ENCODE measurements around the gene ALDH2.

Gene ALDH2

DNA sequence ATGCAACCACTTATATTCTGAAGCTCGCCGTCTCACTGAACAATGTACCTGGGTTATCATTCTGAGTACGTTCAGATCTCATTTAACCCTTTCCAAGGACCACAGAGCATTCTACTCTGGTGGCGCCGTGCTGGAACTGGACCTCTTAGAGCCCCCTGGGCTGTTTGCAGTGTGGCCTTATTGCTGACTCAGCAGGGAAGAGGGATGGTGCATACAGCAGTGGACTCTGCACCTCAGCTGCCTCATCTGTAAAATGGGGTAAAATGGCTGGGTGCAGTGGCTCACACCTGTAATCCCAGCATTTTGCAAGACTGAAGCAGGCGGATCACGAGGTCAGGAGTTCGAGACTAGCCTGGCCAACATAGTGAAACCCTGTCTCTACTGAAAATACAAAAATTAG, 2.9 kb downstream of the ALDH2 start:
- Mint-ChIP-seq H3K27me3 (no peaks in the 10 kb centered on the region), H3K4me1 (peaks cover 56% of the 10 kb centered on the region), H3K36me3 (no peaks in the 10 kb centered on the region), H3K4me3 (no peak overlapping the region), H3K9me3 (no peaks in the 10 kb centered on the region), H3K27ac (no peak overlapping the region)
- ATAC-seq, result no peak

DNA sequence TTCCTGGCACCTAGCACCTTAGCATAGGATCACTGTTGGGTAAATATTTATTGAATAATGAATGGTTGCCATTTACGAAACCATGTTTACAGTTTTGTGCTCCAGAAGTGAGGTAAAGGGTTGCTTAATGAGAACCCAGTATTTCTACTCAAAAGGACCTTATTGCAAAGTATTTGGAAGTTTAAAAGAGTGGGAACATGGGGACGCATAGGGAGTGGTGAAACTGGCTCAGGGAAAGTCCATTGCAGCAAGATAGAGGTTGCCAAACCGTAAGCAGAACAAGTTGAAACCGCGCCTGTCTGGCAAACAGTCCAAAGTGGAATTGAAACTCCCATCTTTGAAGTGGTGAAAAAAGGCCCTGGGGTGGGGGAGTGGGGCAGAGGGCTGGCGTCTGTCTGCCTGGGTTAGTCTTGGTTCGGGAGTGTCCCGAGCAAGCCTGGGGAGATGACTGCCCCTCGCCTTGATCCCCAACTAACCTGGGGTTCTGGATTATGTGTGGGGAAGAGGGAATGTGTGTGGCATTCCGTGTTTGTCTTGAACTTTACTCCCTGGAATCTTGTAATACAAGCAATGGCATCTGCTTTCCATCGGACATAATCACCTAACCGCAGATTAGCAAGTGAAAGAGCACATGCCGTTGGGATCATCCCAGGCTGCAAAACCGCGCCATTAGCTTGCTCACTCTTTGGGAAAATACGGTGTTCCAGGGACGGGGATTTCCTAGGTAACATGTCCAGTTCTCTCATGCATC, 7.2 kb downstream of the ALDH2 start:
- no peaks in the 10 kb centered on the region for H3K36me3 Mint-ChIP-seq
- peak; percentile 76 for ATAC-seq
- H3K27me3 Mint-ChIP-seq, result no peaks in the 10 kb centered on the region
- peak overlapping the region; percentile 95 for H3K27ac Mint-ChIP-seq
- H3K4me3 Mint-ChIP-seq, result peak overlapping the region; percentile 18
- H3K4me1 Mint-ChIP-seq, result peaks cover 46% of the 10 kb centered on the region
- no peaks in the 10 kb centered on the region for H3K9me3 Mint-ChIP-seq

DNA sequence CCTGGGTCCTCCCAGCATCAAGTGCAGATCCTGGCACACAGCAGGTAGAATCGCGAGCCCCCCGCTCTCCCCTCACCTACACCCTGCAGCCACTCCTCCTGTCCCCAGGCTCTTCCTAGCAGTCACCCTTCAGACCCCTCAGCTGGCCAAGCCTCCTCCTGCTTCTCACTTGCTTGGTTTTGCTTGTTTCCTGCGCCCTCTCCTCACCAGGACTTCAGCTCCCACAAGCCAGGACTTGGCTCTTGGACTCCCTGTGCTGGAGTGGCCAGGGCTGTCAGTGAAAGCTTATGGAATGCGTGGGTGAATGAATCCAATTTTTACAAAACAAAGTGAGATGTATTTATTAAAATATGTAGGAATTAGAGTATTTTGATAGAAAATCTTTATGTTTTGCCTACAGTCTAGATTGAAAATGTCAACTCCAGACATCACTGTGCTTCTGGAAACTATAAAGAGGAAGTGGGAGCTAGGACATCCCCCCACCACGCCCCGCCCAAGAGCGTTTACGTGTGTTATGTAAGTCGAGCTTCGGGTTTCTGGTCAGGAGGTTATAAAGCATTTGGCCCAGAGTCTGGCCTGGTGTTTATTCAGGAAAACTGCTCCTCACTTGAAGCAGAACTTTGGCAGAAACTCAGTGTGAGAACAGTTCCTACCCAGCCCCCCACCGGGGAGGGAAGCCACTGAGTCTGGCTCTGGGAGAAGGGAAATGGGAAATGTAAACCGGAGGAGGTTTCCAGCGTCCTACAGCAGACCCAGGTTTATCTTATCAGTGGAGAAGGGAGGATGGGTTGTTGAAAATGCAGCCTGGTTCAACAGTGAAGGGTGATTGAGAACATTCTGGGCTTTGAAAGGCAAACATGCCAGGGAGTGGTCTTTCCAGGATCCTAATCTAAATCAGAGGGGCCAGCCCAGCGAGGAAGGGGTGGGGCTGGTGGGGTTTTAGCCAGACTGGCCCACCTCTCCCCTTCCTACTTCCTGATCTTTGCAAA, 8.8 kb downstream of the ALDH2 start:
- Mint-ChIP-seq H3K4me3 (peak overlapping the region; percentile 76), H3K9me3 (no peaks in the 10 kb centered on the region), H3K4me1 (peaks cover 46% of the 10 kb centered on the region), H3K36me3 (peaks cover 3% of the 10 kb centered on the region), H3K27me3 (no peaks in the 10 kb centered on the region), H3K27ac (peak overlapping the region; percentile 95)
- peak; percentile 87 for ATAC-seq

DNA sequence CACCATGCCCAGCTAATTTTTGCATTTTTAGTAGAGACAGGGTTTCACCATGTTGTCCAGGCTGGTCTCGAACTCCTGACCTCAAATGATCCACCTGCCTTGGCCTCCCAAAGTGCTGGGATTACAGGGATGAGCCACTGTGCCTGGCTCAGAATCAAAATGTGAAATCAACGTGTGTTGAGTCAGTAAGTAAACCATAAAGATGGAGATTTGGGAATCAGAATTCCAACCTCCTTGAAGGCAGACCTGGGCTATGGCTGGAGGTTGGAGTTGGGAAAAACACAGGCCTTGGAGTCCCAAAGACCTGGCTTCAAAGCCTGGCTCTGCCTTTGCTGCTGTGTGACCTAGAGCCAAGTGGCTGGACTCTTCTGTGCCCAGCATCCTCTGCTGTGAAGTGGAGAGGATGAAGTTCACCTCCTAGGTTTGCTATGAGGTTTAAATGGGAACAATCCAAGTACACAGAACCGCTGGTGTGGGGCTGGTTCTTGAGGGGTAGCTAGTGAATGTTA, 10.2 kb downstream of the ALDH2 start:
- peaks cover 46% of the 10 kb centered on the region for H3K4me1 Mint-ChIP-seq
- no peak overlapping the region for H3K27ac Mint-ChIP-seq
- H3K9me3 Mint-ChIP-seq, result peaks cover 2% of the 10 kb centered on the region
- H3K36me3 Mint-ChIP-seq, result peaks cover 10% of the 10 kb centered on the region
- no peak overlapping the region for H3K4me3 Mint-ChIP-seq
- H3K27me3 Mint-ChIP-seq, result no peaks in the 10 kb centered on the region
- ATAC-seq, result no peak

DNA sequence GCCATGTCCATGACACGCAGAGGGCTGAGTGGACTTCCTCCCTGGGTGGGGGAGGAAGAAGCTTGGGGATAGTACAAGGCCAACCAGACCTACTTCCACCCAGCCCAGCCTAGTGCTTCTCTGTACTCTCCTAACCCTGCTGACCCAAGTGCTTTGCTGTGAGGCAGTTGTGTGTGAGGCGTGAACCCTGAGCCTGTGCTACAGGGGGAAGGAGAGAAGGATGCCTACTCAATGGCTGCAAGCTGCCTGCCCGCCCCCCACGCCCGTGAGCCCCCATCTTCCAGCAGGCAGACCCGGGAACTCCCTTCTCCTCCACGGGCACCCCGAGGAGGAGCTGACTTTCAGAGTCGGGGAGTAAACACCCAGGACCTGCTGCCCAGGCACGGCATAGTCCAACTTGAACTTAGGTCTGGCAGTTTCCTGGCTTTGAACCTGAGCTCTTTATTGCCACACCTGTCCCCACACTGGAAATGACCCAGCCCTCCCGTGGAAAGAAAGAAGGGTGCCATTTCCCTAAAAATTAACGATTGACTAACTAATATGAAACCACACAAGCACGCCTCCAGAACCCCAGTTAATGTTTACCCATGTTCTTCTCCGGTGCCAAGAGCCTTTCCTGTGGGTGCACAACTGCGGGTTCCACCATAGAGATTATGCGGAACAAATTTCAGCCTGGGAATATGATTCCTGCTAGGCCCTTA, 10.8 kb downstream of the ALDH2 start:
- no peak for ATAC-seq
- H3K4me1 Mint-ChIP-seq, result peaks cover 46% of the 10 kb centered on the region
- no peaks in the 10 kb centered on the region for H3K27me3 Mint-ChIP-seq
- peaks cover 10% of the 10 kb centered on the region for H3K36me3 Mint-ChIP-seq
- peaks cover 2% of the 10 kb centered on the region for H3K9me3 Mint-ChIP-seq
- no peak overlapping the region for H3K27ac Mint-ChIP-seq
- no peak overlapping the region for H3K4me3 Mint-ChIP-seq

DNA sequence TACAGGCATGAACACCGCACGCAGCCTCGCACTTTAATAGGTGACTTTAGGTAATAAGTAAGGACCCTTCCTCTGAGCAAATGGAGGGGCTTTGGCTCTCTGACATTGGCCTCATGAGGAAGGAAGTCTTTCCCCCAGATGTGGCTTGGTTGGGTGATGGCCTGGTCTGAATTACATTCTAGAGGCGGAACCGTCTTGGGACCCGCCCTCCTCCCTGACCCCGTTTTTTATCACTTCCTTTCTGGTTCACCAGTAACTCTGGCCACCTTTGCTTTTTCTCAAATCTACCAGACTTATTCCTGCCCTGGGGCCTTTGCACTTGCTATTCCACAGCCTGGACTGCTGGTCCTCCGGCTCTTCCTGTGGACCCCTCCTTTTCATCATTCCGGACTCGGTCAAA, 13.4 kb downstream of the ALDH2 start:
- Mint-ChIP-seq H3K4me1 (peaks cover 21% of the 10 kb centered on the region), H3K4me3 (no peak overlapping the region), H3K27ac (no peak overlapping the region), H3K36me3 (peaks cover 14% of the 10 kb centered on the region), H3K9me3 (peaks cover 2% of the 10 kb centered on the region), H3K27me3 (no peaks in the 10 kb centered on the region)
- ATAC-seq, result no peak

DNA sequence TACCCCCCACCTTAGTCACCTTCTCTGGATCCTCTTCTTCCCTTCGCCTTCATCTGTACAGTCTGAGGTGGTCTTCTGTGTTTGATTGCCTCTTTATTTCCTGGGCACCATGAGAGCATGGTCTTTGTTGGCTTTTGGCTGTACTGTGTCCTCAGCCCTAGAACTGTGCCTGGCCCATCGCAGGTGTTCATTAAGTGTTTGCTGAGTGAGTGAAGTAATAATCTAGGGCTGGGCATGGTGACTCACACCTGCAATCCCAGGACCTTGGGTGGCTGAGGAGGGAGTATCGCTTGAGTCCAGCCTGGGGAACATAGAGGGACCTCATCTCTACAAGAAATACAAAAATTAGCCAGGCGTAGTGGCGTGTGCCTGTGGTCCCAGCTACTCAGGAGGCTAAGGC, 13.9 kb downstream of the ALDH2 start:
- ATAC-seq, result no peak
- Mint-ChIP-seq H3K4me1 (peaks cover 17% of the 10 kb centered on the region), H3K27me3 (no peaks in the 10 kb centered on the region), H3K36me3 (peaks cover 16% of the 10 kb centered on the region), H3K9me3 (peaks cover 2% of the 10 kb centered on the region), H3K27ac (no peak overlapping the region), H3K4me3 (no peak overlapping the region)

DNA sequence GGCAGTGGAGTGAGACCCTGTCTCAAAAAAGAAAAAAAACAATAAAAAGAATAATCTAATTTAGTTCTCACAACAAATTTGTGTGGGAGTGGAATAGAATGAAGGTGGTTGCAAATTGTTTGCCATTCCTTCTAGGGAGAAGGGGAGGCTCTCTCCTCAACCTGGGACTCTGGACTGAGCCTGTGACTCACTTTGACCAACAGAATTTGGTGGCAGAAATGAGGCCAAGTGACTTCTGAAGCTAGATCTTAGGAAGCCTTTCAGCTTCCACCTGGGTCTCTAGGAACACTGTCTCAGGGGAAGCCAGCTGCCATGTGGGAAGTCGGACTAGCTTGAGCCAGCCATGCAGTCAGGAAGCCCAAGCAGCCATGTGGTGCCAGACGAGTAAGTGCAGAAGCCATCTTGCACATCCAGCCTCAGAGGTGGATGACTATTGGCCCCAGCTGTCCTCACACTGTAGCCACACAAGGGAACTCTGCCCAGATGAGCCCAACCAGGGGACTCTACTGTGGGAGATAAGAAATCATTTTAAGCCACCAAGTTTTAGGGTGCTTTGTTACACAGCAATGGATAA, 14.4 kb downstream of the ALDH2 start:
- peaks cover 11% of the 10 kb centered on the region for H3K4me1 Mint-ChIP-seq
- H3K9me3 Mint-ChIP-seq, result peaks cover 2% of the 10 kb centered on the region
- no peak for ATAC-seq
- H3K4me3 Mint-ChIP-seq, result no peak overlapping the region
- no peak overlapping the region for H3K27ac Mint-ChIP-seq
- no peaks in the 10 kb centered on the region for H3K27me3 Mint-ChIP-seq
- H3K36me3 Mint-ChIP-seq, result peaks cover 16% of the 10 kb centered on the region

DNA sequence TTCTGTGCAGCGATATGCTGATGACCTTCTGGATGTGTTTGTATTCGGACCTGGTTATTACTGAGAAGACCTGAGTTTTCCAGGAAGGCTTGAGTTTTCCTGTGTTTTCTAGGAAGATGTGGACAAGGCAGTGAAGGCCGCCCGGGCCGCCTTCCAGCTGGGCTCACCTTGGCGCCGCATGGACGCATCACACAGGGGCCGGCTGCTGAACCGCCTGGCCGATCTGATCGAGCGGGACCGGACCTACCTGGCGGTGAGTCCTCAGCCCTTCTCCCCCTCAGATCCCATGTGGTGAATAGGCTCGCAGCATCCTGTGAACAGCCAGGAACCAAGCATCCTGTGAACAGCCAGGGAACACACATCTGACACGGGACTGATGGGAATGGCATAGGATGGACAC, 16.3 kb downstream of the ALDH2 start:
- peaks cover 16% of the 10 kb centered on the region for H3K36me3 Mint-ChIP-seq
- no peaks in the 10 kb centered on the region for H3K4me1 Mint-ChIP-seq
- H3K9me3 Mint-ChIP-seq, result peaks cover 2% of the 10 kb centered on the region
- H3K27ac Mint-ChIP-seq, result no peak overlapping the region
- no peaks in the 10 kb centered on the region for H3K27me3 Mint-ChIP-seq
- ATAC-seq, result peak; percentile 31
- no peak overlapping the region for H3K4me3 Mint-ChIP-seq

DNA sequence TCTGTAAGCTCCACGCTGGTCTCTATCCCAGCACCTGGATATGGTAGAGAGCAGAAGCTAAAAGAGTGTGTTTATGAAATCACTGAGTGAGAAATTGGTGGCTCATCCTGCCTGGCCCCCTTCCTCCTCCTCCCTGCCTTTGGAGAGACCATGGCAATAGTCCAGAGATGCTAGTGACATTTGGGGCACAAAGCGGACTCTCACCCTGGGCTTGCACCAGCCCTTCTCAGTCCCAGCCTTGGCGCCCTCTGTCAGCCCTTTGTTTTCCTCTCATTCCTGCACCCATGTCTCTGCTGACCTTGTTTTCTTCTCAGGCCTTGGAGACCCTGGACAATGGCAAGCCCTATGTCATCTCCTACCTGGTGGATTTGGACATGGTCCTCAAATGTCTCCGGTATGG, 18.2 kb downstream of the ALDH2 start:
- H3K4me3 Mint-ChIP-seq, result no peak overlapping the region

DNA sequence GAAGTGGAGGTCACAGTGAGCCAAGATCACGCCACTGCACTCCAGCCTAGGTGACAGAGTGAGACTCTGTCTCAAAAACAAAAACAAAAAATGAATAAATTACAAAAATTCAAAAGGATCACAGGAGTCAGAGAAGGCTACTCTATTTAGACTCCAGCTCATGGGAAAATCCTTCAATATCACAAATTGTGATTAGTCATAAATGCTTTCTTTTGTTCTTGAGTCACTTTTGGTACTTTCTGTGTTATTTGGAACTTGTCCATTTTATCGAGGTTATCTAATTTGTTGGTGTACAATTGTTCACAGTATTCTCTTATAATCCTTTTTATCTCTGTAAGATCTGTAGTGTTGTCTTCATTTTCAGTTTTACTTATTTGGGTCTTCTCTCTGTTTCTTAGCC, 18.9 kb downstream of the ALDH2 start:
- Mint-ChIP-seq H3K27ac (no peak overlapping the region), H3K4me1 (no peaks in the 10 kb centered on the region), H3K9me3 (peaks cover 2% of the 10 kb centered on the region), H3K27me3 (no peaks in the 10 kb centered on the region), H3K4me3 (no peak overlapping the region), H3K36me3 (peaks cover 11% of the 10 kb centered on the region)
- no peak for ATAC-seq

More for the DNA sequence above, 18.2 kb downstream of the ALDH2 start:
- Mint-ChIP-seq H3K36me3 (peaks cover 16% of the 10 kb centered on the region), H3K27ac (no peak overlapping the region), H3K4me1 (no peaks in the 10 kb centered on the region), H3K27me3 (no peaks in the 10 kb centered on the region), H3K9me3 (peaks cover 2% of the 10 kb centered on the region)
- ATAC-seq, result no peak

DNA sequence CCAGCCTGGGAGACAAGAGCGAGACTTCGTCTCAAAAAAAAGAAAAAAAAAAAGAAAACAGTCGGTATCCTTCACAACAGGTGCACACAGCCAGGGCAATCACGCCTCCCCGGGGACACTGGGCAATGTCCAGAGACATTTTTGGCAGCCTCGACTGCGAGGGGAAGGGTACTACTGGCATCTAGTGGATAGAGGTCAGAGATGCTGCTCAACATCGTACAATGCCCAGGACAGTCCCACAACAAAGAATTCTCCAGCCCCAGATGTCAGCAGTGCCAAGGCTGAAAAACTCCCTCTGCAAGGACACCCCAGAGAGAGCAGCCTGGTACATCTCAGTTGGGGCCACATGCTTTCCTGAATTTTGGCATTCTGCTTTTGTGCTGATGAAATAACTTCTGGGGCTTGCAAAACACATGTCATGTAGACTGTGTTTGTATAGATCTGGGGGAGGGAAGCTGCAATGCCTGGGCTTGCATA, 21.5 kb downstream of the ALDH2 start:
- no peak overlapping the region for H3K27ac Mint-ChIP-seq

DNA sequence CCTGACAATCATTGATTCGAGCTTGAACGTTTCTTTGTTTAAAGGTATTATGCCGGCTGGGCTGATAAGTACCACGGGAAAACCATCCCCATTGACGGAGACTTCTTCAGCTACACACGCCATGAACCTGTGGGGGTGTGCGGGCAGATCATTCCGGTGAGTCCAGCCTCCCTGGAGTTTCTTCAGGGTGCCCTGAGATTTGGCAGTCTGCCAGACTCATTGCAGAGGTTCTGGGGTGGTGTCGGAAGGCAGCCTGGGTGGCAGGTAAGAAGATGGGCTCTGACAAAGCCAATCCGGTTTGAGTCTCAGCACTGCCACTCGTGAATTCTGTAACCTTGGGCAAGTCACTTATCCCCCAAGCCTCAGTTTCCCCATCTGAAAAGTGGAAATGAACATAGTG, 23.0 kb downstream of the ALDH2 start:
- peaks cover 17% of the 10 kb centered on the region for H3K36me3 Mint-ChIP-seq
- H3K9me3 Mint-ChIP-seq, result no peaks in the 10 kb centered on the region
- no peak for ATAC-seq
- H3K4me1 Mint-ChIP-seq, result no peaks in the 10 kb centered on the region
- H3K27ac Mint-ChIP-seq, result no peak overlapping the region
- no peak overlapping the region for H3K4me3 Mint-ChIP-seq
- no peaks in the 10 kb centered on the region for H3K27me3 Mint-ChIP-seq

More for the DNA sequence above, 21.5 kb downstream of the ALDH2 start:
- H3K4me3 Mint-ChIP-seq, result no peak overlapping the region
- no peaks in the 10 kb centered on the region for H3K9me3 Mint-ChIP-seq
- no peaks in the 10 kb centered on the region for H3K27me3 Mint-ChIP-seq
- peaks cover 10% of the 10 kb centered on the region for H3K36me3 Mint-ChIP-seq
- no peaks in the 10 kb centered on the region for H3K4me1 Mint-ChIP-seq
- ATAC-seq, result peak; percentile 64

DNA sequence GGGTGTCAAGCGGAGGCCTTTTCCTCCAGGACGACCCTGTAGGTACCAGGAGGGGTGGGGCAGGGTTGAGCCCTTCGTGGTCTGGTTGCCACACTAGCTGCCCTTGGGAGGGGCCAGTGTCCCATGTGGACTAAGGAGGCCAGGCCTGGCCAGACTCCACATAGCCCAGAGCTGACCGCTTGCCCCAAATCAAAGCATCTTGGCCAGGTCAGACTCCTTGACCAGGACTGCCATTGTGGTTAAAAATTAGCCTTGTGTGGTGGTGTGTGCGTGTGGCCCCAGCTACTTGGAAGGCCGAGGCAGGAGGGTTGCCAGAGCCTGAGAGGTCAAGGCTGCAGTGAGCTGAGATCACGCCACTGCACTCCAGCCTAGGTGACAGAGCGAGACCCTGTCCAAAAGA, 24.8 kb downstream of the ALDH2 start:
- Mint-ChIP-seq H3K9me3 (no peaks in the 10 kb centered on the region), H3K27ac (no peak overlapping the region), H3K4me3 (no peak overlapping the region), H3K27me3 (no peaks in the 10 kb centered on the region), H3K36me3 (peaks cover 15% of the 10 kb centered on the region), H3K4me1 (no peaks in the 10 kb centered on the region)
- ATAC-seq, result no peak

Measured in stimulated activated memory B cell treated with anti-CD40 and anti-IgM and Interleukin-4, amounts not matched to agents 10 μg/mL and 1 μg/mL and 100 μg/mL, for 72 hours (primary cell).